ENCODE data around the gene DYRK1B. TPM values are rescaled to one million over a fixed set of nuclear protein-coding genes. Genes with fewer than 3 reads are reported as not detected.

The DYRK1B gene
- total and polyA plus RNA-seq, 2 experiments from 2014 or later = 6.5 to 8.6 TPM

DNA sequence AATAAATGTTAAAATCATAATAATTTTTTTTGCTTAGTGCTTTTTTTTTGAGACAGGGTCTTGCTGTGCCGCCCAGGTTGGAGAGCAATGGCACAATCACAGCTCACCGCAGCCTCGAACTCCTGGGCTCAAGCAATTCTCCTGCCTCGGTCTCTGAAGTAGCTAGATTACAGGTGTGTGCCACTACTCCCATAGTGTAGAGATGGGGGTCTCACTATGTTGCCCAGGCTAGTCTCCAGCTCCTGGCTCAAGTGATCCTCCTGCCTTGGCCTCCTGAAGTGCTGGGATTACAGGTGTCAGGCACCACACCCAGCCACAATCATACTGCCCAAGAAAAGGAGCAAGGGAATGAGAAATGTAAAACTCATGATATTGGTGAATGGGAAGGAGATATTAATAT is 7.1 kb upstream of the DYRK1B start (continued):
- TF ChIP-seq CTCF (conservative IDR thresholded peaks at IDR 0.05; ENCODE audit: low read depth in 2 of 2) = no peak
- TF ChIP-seq EZH2phosphoT487 (IDR thresholded peaks at IDR 0.05; ENCODE audit: unreplicated experiment) = no peak
- TF ChIP-seq, protein P1, sequence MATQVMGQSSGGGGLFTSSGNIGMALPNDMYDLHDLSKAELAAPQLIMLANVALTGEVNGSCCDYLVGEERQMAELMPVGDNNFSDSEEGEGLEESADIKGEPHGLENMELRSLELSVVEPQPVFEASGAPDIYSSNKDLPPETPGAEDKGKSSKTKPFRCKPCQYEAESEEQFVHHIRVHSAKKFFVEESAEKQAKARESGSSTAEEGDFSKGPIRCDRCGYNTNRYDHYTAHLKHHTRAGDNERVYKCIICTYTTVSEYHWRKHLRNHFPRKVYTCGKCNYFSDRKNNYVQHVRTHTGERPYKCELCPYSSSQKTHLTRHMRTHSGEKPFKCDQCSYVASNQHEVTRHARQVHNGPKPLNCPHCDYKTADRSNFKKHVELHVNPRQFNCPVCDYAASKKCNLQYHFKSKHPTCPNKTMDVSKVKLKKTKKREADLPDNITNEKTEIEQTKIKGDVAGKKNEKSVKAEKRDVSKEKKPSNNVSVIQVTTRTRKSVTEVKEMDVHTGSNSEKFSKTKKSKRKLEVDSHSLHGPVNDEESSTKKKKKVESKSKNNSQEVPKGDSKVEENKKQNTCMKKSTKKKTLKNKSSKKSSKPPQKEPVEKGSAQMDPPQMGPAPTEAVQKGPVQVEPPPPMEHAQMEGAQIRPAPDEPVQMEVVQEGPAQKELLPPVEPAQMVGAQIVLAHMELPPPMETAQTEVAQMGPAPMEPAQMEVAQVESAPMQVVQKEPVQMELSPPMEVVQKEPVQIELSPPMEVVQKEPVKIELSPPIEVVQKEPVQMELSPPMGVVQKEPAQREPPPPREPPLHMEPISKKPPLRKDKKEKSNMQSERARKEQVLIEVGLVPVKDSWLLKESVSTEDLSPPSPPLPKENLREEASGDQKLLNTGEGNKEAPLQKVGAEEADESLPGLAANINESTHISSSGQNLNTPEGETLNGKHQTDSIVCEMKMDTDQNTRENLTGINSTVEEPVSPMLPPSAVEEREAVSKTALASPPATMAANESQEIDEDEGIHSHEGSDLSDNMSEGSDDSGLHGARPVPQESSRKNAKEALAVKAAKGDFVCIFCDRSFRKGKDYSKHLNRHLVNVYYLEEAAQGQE (IDR thresholded peaks at IDR 0.05; ENCODE audit: unreplicated experiment) = no peak

DNA sequence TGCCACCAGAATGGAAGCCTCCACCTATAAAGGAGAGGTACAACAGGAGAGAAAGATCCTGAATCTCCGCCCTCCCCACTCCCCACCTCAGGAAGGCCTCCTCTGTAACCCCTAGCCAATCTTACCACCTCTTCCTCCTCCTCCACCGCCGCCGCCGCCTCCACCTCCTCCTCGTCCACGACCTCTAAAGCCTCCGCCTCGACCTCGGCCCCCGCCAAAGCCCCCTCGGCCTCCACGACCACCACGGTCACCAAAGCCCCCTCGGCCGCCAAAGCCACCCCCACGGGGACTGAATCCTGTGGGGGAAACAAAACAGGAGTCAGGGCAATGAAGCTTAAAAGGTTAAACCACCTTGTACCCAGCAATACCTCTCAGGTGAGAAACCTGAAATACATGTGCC is 6.5 kb upstream of the DYRK1B start:
- peaks cover 71% of the 10 kb centered on the region for H3K79me2 ChIP-seq (replicated peaks; ENCODE audit: insufficient read depth)
- H3K4me1 ChIP-seq (ENCODE audit: insufficient read depth) = peaks cover 18% of the 10 kb centered on the region
- H2AFZ ChIP-seq = no peak overlapping the region
- H3K4me2 ChIP-seq = no peak overlapping the region
- DNase-seq (ENCODE audit: low spot score) = no peak
- Mint-ChIP-seq H3K9me3 (peaks cover 3% of the 10 kb centered on the region; the same call in 2 of the 3 replicates), H3K4me3 (no peak overlapping the region), H3K27me3 (ENCODE audit: insufficient read depth, low read depth, poor library complexity) (no peaks in the 10 kb centered on the region), H3K36me3 (ENCODE audit: low read depth) (peaks cover 49% of the 10 kb centered on the region), H3K27ac (no peak overlapping the region), H3K4me1 (peaks cover 30% of the 10 kb centered on the region)
- peaks cover 42% of the 10 kb centered on the region for H3K36me3 ChIP-seq (ENCODE audit: insufficient read depth)
- H3K27me3 ChIP-seq (ENCODE audit: insufficient read depth) = no peaks in the 10 kb centered on the region
- ATAC-seq = no peak
- H3K27ac ChIP-seq (ENCODE audit: low read depth) = no peak overlapping the region
- H3F3A ChIP-seq (replicated peaks; ENCODE audit: low read depth) = peaks cover 15% of the 10 kb centered on the region; the same call in 1 of the 2 replicates
- H3K4me3 ChIP-seq = no peak overlapping the region
- no peaks in the 10 kb centered on the region for H3K9me2 ChIP-seq (ENCODE audit: insufficient read depth)
- TF ChIP-seq EZH2phosphoT487 (IDR thresholded peaks at IDR 0.05; ENCODE audit: unreplicated experiment) (no peak), ZNF331 (CRISPR knock-in tag; IDR thresholded peaks at IDR 0.05; ENCODE audit: low read depth) (no peak), ZNF462 (CRISPR knock-in tag; IDR thresholded peaks at IDR 0.05) (no peak), CTCF (conservative IDR thresholded peaks at IDR 0.05; ENCODE audit: low read depth in 2 of 2) (no peak), STAT1 (IDR thresholded peaks at IDR 0.05; ENCODE audit: unreplicated experiment) (no peak), POLR2AphosphoS5 (IDR thresholded peaks at IDR 0.05; ENCODE audit: low read depth) (no peak)
- TF ChIP-seq, protein P2, sequence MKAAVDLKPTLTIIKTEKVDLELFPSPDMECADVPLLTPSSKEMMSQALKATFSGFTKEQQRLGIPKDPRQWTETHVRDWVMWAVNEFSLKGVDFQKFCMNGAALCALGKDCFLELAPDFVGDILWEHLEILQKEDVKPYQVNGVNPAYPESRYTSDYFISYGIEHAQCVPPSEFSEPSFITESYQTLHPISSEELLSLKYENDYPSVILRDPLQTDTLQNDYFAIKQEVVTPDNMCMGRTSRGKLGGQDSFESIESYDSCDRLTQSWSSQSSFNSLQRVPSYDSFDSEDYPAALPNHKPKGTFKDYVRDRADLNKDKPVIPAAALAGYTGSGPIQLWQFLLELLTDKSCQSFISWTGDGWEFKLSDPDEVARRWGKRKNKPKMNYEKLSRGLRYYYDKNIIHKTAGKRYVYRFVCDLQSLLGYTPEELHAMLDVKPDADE (IDR thresholded peaks at IDR 0.05) = no peak
- H4K20me1 ChIP-seq (replicated peaks; ENCODE audit: insufficient read depth) = peaks cover 63% of the 10 kb centered on the region

All from GM23338 (cell line).